Keratinocyte (primary cell): ENCODE results near the gene DDX11. TPM values are rescaled to one million over a fixed set of nuclear protein-coding genes. Genes with fewer than 3 reads are reported as not detected.

ENCODE experiments used
- DNase-seq: peaks from one replicate; pipeline ENCODE4 v3.0.0-alpha.2; 2011; ENCODE audit warnings: low read depth, missing footprints, low spot score
- FAIRE-seq: peaks from 2 replicates; lab custom pipeline; 2011; peaks lifted over from hg19 to GRCh38; lab: Jason Lieb, UNC
- H2AFZ ChIP-seq: 2 replicates; pipeline ENCODE4 v1.6.0; 2012; ENCODE audit warnings: low read length, control low read depth, inconsistent platforms; ENCODE audit not compliant: control insufficient read depth
- H3K27ac ChIP-seq: 2 replicates; pipeline ENCODE4 v1.5.1; 2011; ENCODE audit warnings: low read length; ENCODE audit not compliant: control insufficient read depth, insufficient read depth
- H3K27me3 ChIP-seq: 3 replicates; pipeline ENCODE4 v1.6.0; 2011; ENCODE audit warnings: low read length; ENCODE audit not compliant: control insufficient read depth, insufficient read depth; ENCODE audit errors: extremely low read depth
- H3K36me3 ChIP-seq, 2 experiments: 2 replicates in 1 of 2; 3 replicates in 1 of 2; pipeline ENCODE4 v1.5.1; 2011; ENCODE audit warnings: low read length in 2 of 2, mild to moderate bottlenecking in 1 of 2; ENCODE audit not compliant: control insufficient read depth in 2 of 2, insufficient read depth in 2 of 2; ENCODE audit errors: extremely low read depth in 1 of 2
- H3K4me1 ChIP-seq: 3 replicates; pipeline ENCODE4 v1.5.1; 2011; ENCODE audit warnings: low read length; ENCODE audit not compliant: control insufficient read depth, insufficient read depth; ENCODE audit errors: extremely low read depth
- H3K4me2 ChIP-seq: 3 replicates; pipeline ENCODE4 v1.6.0; 2011; ENCODE audit warnings: low read depth, low read length; ENCODE audit not compliant: control insufficient read depth, insufficient read depth; ENCODE audit errors: extremely low read depth
- H3K4me3 ChIP-seq, 3 experiments: fragments of 200-600 bp in 1 of 3; sonication (generic) in 1 of 3; 2 replicates in 2 of 3; 3 replicates in 1 of 3; pipeline ENCODE4 v1.5.1; 2011 to 2016; ENCODE audit warnings: low read length in 3 of 3, mild to moderate bottlenecking in 3 of 3, control low read depth in 2 of 3, inconsistent platforms in 1 of 3, low read depth in 1 of 3, mixed read lengths in 1 of 3, mixed run types in 1 of 3, moderate library complexity in 1 of 3; ENCODE audit not compliant: control insufficient read depth in 2 of 3, insufficient read depth in 2 of 3; ENCODE audit errors: extremely low read depth in 1 of 3
- H3K79me2 ChIP-seq: 2 replicates; pipeline ENCODE4 v1.6.0; 2012; ENCODE audit warnings: low read length; ENCODE audit not compliant: control insufficient read depth, insufficient read depth
- H3K9ac ChIP-seq: 3 replicates; pipeline ENCODE4 v1.6.0; 2011; ENCODE audit warnings: low read length; ENCODE audit not compliant: control insufficient read depth, insufficient read depth; ENCODE audit errors: extremely low read depth
- H3K9me1 ChIP-seq: 3 replicates; pipeline ENCODE4 v1.6.0; 2011; ENCODE audit warnings: low read length; ENCODE audit not compliant: control insufficient read depth, insufficient read depth; ENCODE audit errors: extremely low read depth
- H3K9me3 ChIP-seq: 2 replicates; pipeline ENCODE4 v1.5.1; 2012; ENCODE audit warnings: low read depth, low read length; ENCODE audit not compliant: control insufficient read depth
- H4K20me1 ChIP-seq: 3 replicates; pipeline ENCODE4 v1.6.0; 2011; ENCODE audit warnings: low read length; ENCODE audit not compliant: control insufficient read depth, insufficient read depth; ENCODE audit errors: extremely low read depth
- CTCF ChIP-seq, 3 experiments: IDR thresholded peaks in 1 of 3; conservative IDR thresholded peaks in 1 of 3; optimal IDR thresholded peaks in 1 of 3; 2 replicates in 2 of 3; 3 replicates in 1 of 3; pipeline versions ENCODE3 to v1.5.1; 2011; ENCODE audit warnings: low read length in 3 of 3, mild to moderate bottlenecking in 3 of 3, moderate library complexity in 2 of 3, control low read depth in 1 of 3, inconsistent platforms in 1 of 3; ENCODE audit not compliant: insufficient read depth in 2 of 3; ENCODE audit errors: extremely low read depth in 1 of 3
- EZH2 ChIP-seq: IDR thresholded peaks from one replicate; pipeline ENCODE4 v1.6.1; 2012; ENCODE audit warnings: inconsistent platforms, mild to moderate bottlenecking, low read length, moderate library complexity
- dilution Hi-C: fragments of 300-500 bp; cut with MboI; formaldehyde crosslinking; loops from one replicate; pipeline ENCODE4 v1.7.0; 2020; ENCODE audit warnings: low sequenced_read_pairs; ENCODE audit not compliant: extremely low pct_ligation_motif_present
- polyA plus RNA-seq, 5 experiments: library from polyadenylated mRNA; depleted of rRNA in 3 of 5; stranded (reverse) in 3 of 5; stranded (forward) in 1 of 5; unstranded in 1 of 5; fragments of >200 nt; gene quantifications; 1 replicate in 1 of 5; 2 replicates in 3 of 5; 3 replicates in 1 of 5; pipeline versions ENCODE4 v1.2.1 to v1.2.3, GENCODE V29; 2011 to 2012; ENCODE audit warnings: missing spikeins in 2 of 5, low read depth in 1 of 5, low replicate concordance in 1 of 5

The DDX11 gene
- polyA plus RNA-seq, 1 donor (not counting 4 experiments of a cell fraction or from before 2014, with no cell fraction given) = 11.2 TPM

- Histone ChIP-seq H3K9ac (no peak overlapping the region), H3K36me3 (no peaks in the 10 kb centered on the region), H3K27ac (no peak overlapping the region), H3K9me3 (no peaks in the 10 kb centered on the region), H3K4me2 (no peak overlapping the region), H3K79me2 (no peaks in the 10 kb centered on the region), H3K9me1 (no peaks in the 10 kb centered on the region), H4K20me1 (no peaks in the 10 kb centered on the region), H3K4me1 (no peaks in the 10 kb centered on the region), H3K27me3 (peaks cover 2% of the 10 kb centered on the region), H3K4me3 (no peak overlapping the region), H2AFZ (no peak overlapping the region)
- DNase-seq = no peak
- no peak for FAIRE-seq
- TF ChIP-seq EZH2 = no peak
- no peak for TF ChIP-seq CTCF (optimal IDR thresholded peaks at IDR 0.05 in 1 of 3, IDR thresholded peaks at IDR 0.05 in 1 of 3, conservative IDR thresholded peaks at IDR 0.05 in 1 of 3; ENCODE audit: extremely low read depth in 1 of 3, insufficient read depth in 2 of 3, low read length in 3 of 3)
- dilution Hi-C loops = no loop called here
Observed at GRCh38 chr12:31031951-31032335, 41.7 kb upstream of the DDX11 start.

DNA sequence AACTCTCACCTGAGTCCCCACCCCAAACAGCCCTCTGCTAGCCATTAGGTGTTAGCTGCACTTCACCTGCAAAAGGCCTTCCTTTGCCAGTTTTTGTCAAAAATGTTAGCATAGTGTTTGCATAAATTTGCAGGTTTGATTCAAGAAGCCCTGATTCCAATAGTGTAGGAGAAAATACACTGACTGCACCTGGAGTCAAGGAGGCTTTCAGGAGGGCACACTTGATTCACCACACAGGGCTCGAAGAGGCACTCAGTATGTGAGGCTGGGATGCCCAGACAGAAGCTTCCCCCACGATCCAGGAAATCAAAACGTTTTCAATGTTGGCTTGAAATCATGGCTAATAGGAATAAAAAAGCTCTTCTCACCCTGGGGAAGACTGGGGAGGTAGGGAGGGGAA is 40.5 kb upstream of the DDX11 start:
- Histone ChIP-seq H3K9ac (no peak overlapping the region), H3K36me3 (no peaks in the 10 kb centered on the region), H3K4me3 (no peak overlapping the region), H3K9me3 (no peaks in the 10 kb centered on the region), H3K4me1 (no peaks in the 10 kb centered on the region), H3K4me2 (no peak overlapping the region), H3K9me1 (no peaks in the 10 kb centered on the region), H3K27me3 (peaks cover 2% of the 10 kb centered on the region), H3K27ac (no peak overlapping the region), H3K79me2 (no peaks in the 10 kb centered on the region), H2AFZ (no peak overlapping the region), H4K20me1 (no peaks in the 10 kb centered on the region)
- no peak for TF ChIP-seq EZH2
- no peak for TF ChIP-seq CTCF (optimal IDR thresholded peaks at IDR 0.05 in 1 of 3, IDR thresholded peaks at IDR 0.05 in 1 of 3, conservative IDR thresholded peaks at IDR 0.05 in 1 of 3; ENCODE audit: extremely low read depth in 1 of 3, insufficient read depth in 2 of 3, low read length in 3 of 3)
- DNase-seq (no peak), FAIRE-seq (no peak)
- dilution Hi-C loops = no loop called here
